Stimulated activated CD4-positive, alpha-beta T cell treated with anti-CD3 and anti-CD28 coated beads, Interleukin-4, amount 100 ng/mL, for 24 hours (primary cell): ENCODE measurements around the gene SEPTIN10.
"Not testable (repeated sequence)": the region's sequence is repeated elsewhere in the genome, so short reads cannot be mapped to it uniquely, and the experiment has no call there.

Source experiments
- DNase-seq: peaks from one replicate; pipeline ENCODE4 v3.0.0-alpha.2; 2020

The SEPTIN10 gene

GRCh38 chr2:109613922-109614714 lies at the start of gene SEPTIN10, which contains the start of gene SOWAHC:
Gene SEPTIN10, minus strand, starts transcription at chr2:109613966. Its CDS starts 139 bp downstream, at chr2:109613827.
Gene SOWAHC, plus strand, starts transcription at chr2:109614364. Its CDS starts 126 bp downstream, at chr2:109614490.
- DNase-seq, result peak; percentile 71

GRCh38 chr2:109662889-109663288 lies 49.1 kb upstream of the SEPTIN10 start:
- DNase-seq, result no peak

GRCh38 chr2:109660046-109660860 lies 46.5 kb upstream of the SEPTIN10 start:
- no peak for DNase-seq

GRCh38 chr2:109659396-109660045 lies 45.8 kb upstream of the SEPTIN10 start:
- no peak for DNase-seq

- no peak for DNase-seq
These were observed 41.5 kb upstream of the SEPTIN10 start for GRCh38 chr2:109655287-109655686.

GRCh38 chr2:109654326-109655050 lies 40.7 kb upstream of the SEPTIN10 start:
- no peak for DNase-seq

- DNase-seq, result no peak
These were observed 36.2 kb upstream of the SEPTIN10 start for GRCh38 chr2:109649736-109650695.

- DNase-seq, result no peak
These were observed 34.3 kb upstream of the SEPTIN10 start for GRCh38 chr2:109648041-109648527.

- DNase-seq, result no peak
These were observed 33.9 kb upstream of the SEPTIN10 start for GRCh38 chr2:109647636-109648035.

GRCh38 chr2:109646961-109647360 lies 33.2 kb upstream of the SEPTIN10 start:
- DNase-seq, result no peak

GRCh38 chr2:109645412-109646184 lies 31.8 kb upstream of the SEPTIN10 start:
- DNase-seq, result no peak

GRCh38 chr2:109644571-109645275 lies 31.0 kb upstream of the SEPTIN10 start:
- no peak for DNase-seq

- not testable (repeated sequence) for DNase-seq
These were observed 26.2 kb upstream of the SEPTIN10 start for GRCh38 chr2:109640000-109640399.

- DNase-seq, result no peak
These were observed 25.0 kb upstream of the SEPTIN10 start for GRCh38 chr2:109638795-109639194.

GRCh38 chr2:109637749-109638570 lies 24.2 kb upstream of the SEPTIN10 start:
- no peak for DNase-seq

GRCh38 chr2:109636317-109636716 lies 22.6 kb upstream of the SEPTIN10 start:
- DNase-seq, result no peak

- DNase-seq, result no peak
These were observed 21.9 kb upstream of the SEPTIN10 start for GRCh38 chr2:109635426-109636304.
